Endothelial cell of umbilical vein (primary cell): ENCODE results near the gene SMAD7. TPM values are rescaled to one million over a fixed set of nuclear protein-coding genes. Genes with fewer than 3 reads are reported as not detected.

Experiments used
- BruUV-seq: library from RNA; stranded (reverse); fragments of 400-500 nt; replicated peaks from 2 replicates; lab custom pipeline; 2021; lab: Mats Ljungman, UMichigan
- CTCF ChIA-PET: fragments of 300-600, 350-600 bp; sonication (Branson Sonifier 250); formaldehyde crosslinking; loops from one replicate; lab custom pipeline; 2021; ENCODE audit warnings: antibody characterized with exemption, inconsistent platforms; lab: Charles Lee
- POLR2A ChIA-PET: fragments of 300-600, 350-600 bp; sonication (Branson Sonifier 250); formaldehyde crosslinking; loops from one replicate; lab custom pipeline; 2021; ENCODE audit warnings: antibody characterized with exemption, inconsistent platforms; lab: Charles Lee
- DNase-seq: peaks from one replicate; pipeline ENCODE4 v3.0.0-alpha.2; 2011; ENCODE audit warnings: low read depth, low spot score
- FAIRE-seq: peaks from 2 replicates; lab custom pipeline; 2011; peaks lifted over from hg19 to GRCh38; lab: Jason Lieb, UNC
- H2AFZ ChIP-seq: 2 replicates; pipeline ENCODE4 v1.6.0; 2012; ENCODE audit warnings: low read depth, low read length, control low read depth, inconsistent platforms
- H3K27ac ChIP-seq: 2 replicates; pipeline ENCODE4 v1.5.1; 2011; ENCODE audit warnings: low read depth, mild to moderate bottlenecking, control low read depth, low read length, moderate library complexity; ENCODE audit not compliant: insufficient read depth
- H3K27me3 ChIP-seq, 2 experiments: 2 replicates each; pipeline versions ENCODE4 v1.6.0 to v1.6.1; 2011; ENCODE audit warnings: low read length in 2 of 2, mixed read lengths in 1 of 2; ENCODE audit not compliant: control insufficient read depth in 2 of 2, insufficient read depth in 2 of 2
- H3K36me3 ChIP-seq, 2 experiments: 2 replicates in 1 of 2; 3 replicates in 1 of 2; pipeline ENCODE4 v1.5.1; 2011; ENCODE audit warnings: low read length in 2 of 2, mild to moderate bottlenecking in 1 of 2, moderate library complexity in 1 of 2; ENCODE audit not compliant: control insufficient read depth in 2 of 2, insufficient read depth in 2 of 2; ENCODE audit errors: extremely low read depth in 1 of 2
- H3K4me1 ChIP-seq: 3 replicates; pipeline ENCODE4 v1.5.1; 2011; ENCODE audit warnings: mild to moderate bottlenecking, low read length; ENCODE audit not compliant: control insufficient read depth, insufficient read depth; ENCODE audit errors: extremely low read depth
- H3K4me2 ChIP-seq: 2 replicates; pipeline ENCODE4 v1.6.1; 2011; ENCODE audit warnings: low read length, control low read depth, mixed read lengths; ENCODE audit not compliant: insufficient read depth
- H3K4me3 ChIP-seq, 3 experiments: fragments of 200-600 bp in 1 of 3; sonication (generic), shearing (Covaris generic) in 1 of 3; replicated peaks in 1 of 3; 2 replicates each; pipeline ENCODE4 v1.5.1; 2011 to 2016; ENCODE audit warnings: control low read depth in 3 of 3, low read length in 3 of 3, mild to moderate bottlenecking in 2 of 3, inconsistent platforms in 1 of 3, low read depth in 1 of 3, moderate library complexity in 1 of 3; ENCODE audit not compliant: insufficient read depth in 1 of 3
- H3K79me2 ChIP-seq: 2 replicates; pipeline ENCODE4 v1.6.0; 2012; ENCODE audit warnings: low read length, inconsistent platforms; ENCODE audit not compliant: control insufficient read depth, insufficient read depth
- H3K9ac ChIP-seq: replicated peaks from 2 replicates; pipeline ENCODE3; 2011; ENCODE audit warnings: low read length, control low read depth; ENCODE audit not compliant: insufficient read depth; ENCODE audit errors: extremely low read depth
- H3K9me1 ChIP-seq: replicated peaks from 3 replicates; pipeline ENCODE4 v1.6.0; 2011; ENCODE audit warnings: mild to moderate bottlenecking, low read length; ENCODE audit not compliant: control insufficient read depth, insufficient read depth; ENCODE audit errors: extremely low read depth
- H3K9me3 ChIP-seq: replicated peaks from 2 replicates; pipeline ENCODE4 v1.5.1; 2012; ENCODE audit warnings: low read length, inconsistent platforms; ENCODE audit not compliant: control insufficient read depth, insufficient read depth
- H4K20me1 ChIP-seq: replicated peaks from 2 replicates; pipeline ENCODE3; 2011; ENCODE audit warnings: mild to moderate bottlenecking, low read length; ENCODE audit not compliant: control insufficient read depth, insufficient read depth; ENCODE audit errors: extremely low read depth
- JUN ChIP-seq: IDR thresholded peaks from 2 replicates; pipeline ENCODE4 v1.6.1; 2011; ENCODE audit warnings: borderline replicate concordance, low read depth; ENCODE audit not compliant: insufficient read length, insufficient read depth
- MYC ChIP-seq: IDR thresholded peaks from one replicate; pipeline ENCODE4 v1.6.1; 2011; ENCODE audit warnings: mild to moderate bottlenecking, low read depth, low read length
- POLR2A ChIP-seq: IDR thresholded peaks from 2 replicates; pipeline ENCODE4 v1.6.1; 2012; ENCODE audit warnings: low read depth, mild to moderate bottlenecking, control low read depth, low read length
- dilution Hi-C: fragments of 300-500 bp; cut with MboI; formaldehyde crosslinking; loops from one replicate; pipeline ENCODE4 v1.15.0; 2019; ENCODE audit warnings: low sequenced_read_pairs; ENCODE audit not compliant: extremely low pct_ligation_motif_present
- intact Hi-C: fragments of 100-400 bp; cut with micrococcal nuclease; formaldehyde crosslinking; loops from one replicate; pipeline ENCODE4 v1.10.0; 2022
- polyA plus RNA-seq, 4 experiments: library from polyadenylated mRNA; depleted of rRNA in 3 of 4; stranded (reverse) in 3 of 4; unstranded in 1 of 4; fragments of >200 nt; gene quantifications; 2 replicates each; pipeline versions ENCODE4 v1.2.1 to v1.2.3, GENCODE V29; 2011 to 2012; ENCODE audit warnings: missing spikeins in 1 of 4
- total RNA-seq: library from RNA; stranded (reverse); gene quantifications from 2 replicates; pipeline ENCODE4 v1.2.3, GENCODE V29; 2021

SMAD7 gene
- total and polyA plus RNA-seq, 2 donors (not counting 3 experiments of a cell fraction or from before 2014, with no cell fraction given) = 3.6 to 8.0 TPM

GRCh38 chr18:48938827-48939204, 11.9 kb downstream of the SMAD7 start:
- FAIRE-seq = no peak
- dilution Hi-C loops = no loop called here
- DNase-seq = no peak
- Histone ChIP-seq H3K9me3 (no peaks in the 10 kb centered on the region), H3K79me2 (peaks cover 10% of the 10 kb centered on the region), H3K27ac (no peak overlapping the region), H3K36me3 (peaks cover 0 to 2% of the 10 kb centered on the region in 2 experiments), H3K4me3 (no peak overlapping the region), H3K4me2 (no peak overlapping the region), H3K27me3 (no peaks in the 10 kb centered on the region), H4K20me1 (no peaks in the 10 kb centered on the region), H3K9ac (no peak overlapping the region), H2AFZ (no peak overlapping the region), H3K4me1 (peaks cover 62% of the 10 kb centered on the region), H3K9me1 (no peaks in the 10 kb centered on the region)
- intact Hi-C loops = no loop called here
- ChIA-PET POLR2A (no interaction called here), CTCF (no interaction called here)
- BruUV-seq = no TSS peak
- TF ChIP-seq MYC (no peak), JUN (no peak)

GRCh38 chr18:48937869-48938750, 12.7 kb downstream of the SMAD7 start:
- ChIA-PET CTCF (interaction anchor here (0.7 to 1.7 kb wide), 6 partner anchors 9 to 113 kb away, joined by 3 to 8 read pairs (median 3); no protein-coding TSS in a partner anchor), POLR2A (no interaction called here)
- peaks cover 62% of the 10 kb centered on the region for H3K4me1 ChIP-seq
- peaks cover 0 to 2% of the 10 kb centered on the region in 2 experiments for H3K36me3 ChIP-seq
- no peak overlapping the region for H3K9ac ChIP-seq
- no peak overlapping the region for H3K27ac ChIP-seq
- H3K4me2 ChIP-seq = no peak overlapping the region
- no peak for TF ChIP-seq POLR2A
- dilution Hi-C loops = no loop called here
- no peak overlapping the region for H2AFZ ChIP-seq
- no peaks in the 10 kb centered on the region for H4K20me1 ChIP-seq
- no TSS peak for BruUV-seq
- H3K4me3 ChIP-seq = no peak overlapping the region
- intact Hi-C loops = no loop called here
- no peak for FAIRE-seq
- H3K27me3 ChIP-seq = no peaks in the 10 kb centered on the region
- no peaks in the 10 kb centered on the region for H3K9me1 ChIP-seq
- no peaks in the 10 kb centered on the region for H3K9me3 ChIP-seq
- DNase-seq = peak; percentile 23
- H3K79me2 ChIP-seq = peaks cover 10% of the 10 kb centered on the region
